Lower leg skin (tissue), 3 donors: Measurements from ENCODE around the gene RASA1.

Experiments
- CTCF ChIP-seq, 3 donors: fragments of 450-650 bp; IDR thresholded peaks; one replicate each; pipeline ENCODE4 v1.5.1; 2016; ENCODE audit warnings: antibody characterized with exemption in 3 of 3, mild to moderate bottlenecking in 3 of 3, moderate library complexity in 2 of 3
- POLR2A ChIP-seq, 2 donors: fragments of 450-650 bp; IDR thresholded peaks; one replicate each; pipeline ENCODE4 v1.6.1; 2016 to 2017; ENCODE audit warnings: antibody characterized with exemption in 2 of 2, mild to moderate bottlenecking in 1 of 2, moderate library complexity in 1 of 2

- TF ChIP-seq CTCF (IDR thresholded peaks at IDR 0.05) = no peak
- TF ChIP-seq POLR2A (IDR thresholded peaks at IDR 0.05) = no peak
Measured at GRCh38 chr5:87411586-87411972, 143.9 kb downstream of the RASA1 start.
